Measurements from ENCODE around the gene FTSJ1. TPM values are rescaled to one million over a fixed set of nuclear protein-coding genes. Genes with fewer than 3 reads are reported as not detected.
A peak's percentile ranks its signal among the peaks of the same experiment; 100 is the strongest.

The FTSJ1 gene
- total and polyA plus RNA-seq, 2 donors from 2014 or later: 30.6 to 33.9 TPM

GRCh38 chrX:48467281-48467761 lies 8.7 kb upstream of the FTSJ1 start:
- intact Hi-C loops (cut with DNase I): no loop called here
- DNase-seq (peak in 2 of 5 donors; percentile 48 to 55), FAIRE-seq (no peak)
- no peaks in the 10 kb centered on the region for H3K36me3 ChIP-seq (ENCODE audit: control insufficient read depth in 2 of 3, insufficient read depth in 3 of 3, low read length in 3 of 3)
- no peaks in the 10 kb centered on the region for H3K4me1 ChIP-seq (ENCODE audit: control insufficient read depth in 2 of 3, insufficient read depth in 2 of 3, low read depth in 1 of 3, low read length in 3 of 3)
- H3K9me3 ChIP-seq (ENCODE audit: control insufficient read depth in 2 of 3, insufficient read depth in 1 of 3, low read length in 3 of 3): peaks cover 0 to 2% (median 0%) of the 10 kb centered on the region in 3 donors
- no peak overlapping the region for H3K9ac ChIP-seq (ENCODE audit: low read length in 3 of 3)
- no peak overlapping the region for H3K4me3 ChIP-seq (ENCODE audit: low read length in 3 of 3)
- TF ChIP-seq CTCF (IDR thresholded peaks at IDR 0.05; ENCODE audit: borderline replicate concordance, extremely low read depth, insufficient read depth): no peak
- no peaks in the 10 kb centered on the region for H3K27me3 ChIP-seq (ENCODE audit: control insufficient read depth, insufficient read depth, low read length)
- no peak overlapping the region for H3K27ac ChIP-seq (ENCODE audit: low read depth in 2 of 2, low read length in 2 of 2)

- Histone ChIP-seq H3K9me3 (ENCODE audit: control insufficient read depth in 2 of 3, insufficient read depth in 1 of 3, low read length in 3 of 3) (peaks cover 0 to 2% (median 0%) of the 10 kb centered on the region in 3 donors), H3K4me3 (ENCODE audit: low read length in 3 of 3) (peak overlapping the region in 1 of 3 donors; percentile 17), H3K27ac (ENCODE audit: low read depth in 2 of 2, low read length in 2 of 2) (no peak overlapping the region), H3K36me3 (ENCODE audit: control insufficient read depth in 2 of 3, insufficient read depth in 3 of 3, low read length in 3 of 3) (no peaks in the 10 kb centered on the region), H3K27me3 (ENCODE audit: control insufficient read depth, insufficient read depth, low read length) (no peaks in the 10 kb centered on the region), H3K4me1 (ENCODE audit: control insufficient read depth in 2 of 3, insufficient read depth in 2 of 3, low read depth in 1 of 3, low read length in 3 of 3) (no peaks in the 10 kb centered on the region), H3K9ac (ENCODE audit: low read length in 3 of 3) (no peak overlapping the region)
- no peak for TF ChIP-seq CTCF (IDR thresholded peaks at IDR 0.05; ENCODE audit: borderline replicate concordance, extremely low read depth, insufficient read depth)
- intact Hi-C loops (cut with DNase I): no loop called here
- DNase-seq (peak in 2 of 5 donors; percentile 9 to 69), FAIRE-seq (no peak)
Observed at GRCh38 chrX:48468247-48468671, 7.7 kb upstream of the FTSJ1 start.

- no peak for FAIRE-seq
- H3K36me3 ChIP-seq (ENCODE audit: control insufficient read depth in 2 of 3, insufficient read depth in 3 of 3, low read length in 3 of 3): no peaks in the 10 kb centered on the region
- peak in 3 of 5 donors; percentile 16 to 44 (median 23) for DNase-seq
- TF ChIP-seq CTCF (IDR thresholded peaks at IDR 0.05; ENCODE audit: borderline replicate concordance, extremely low read depth, insufficient read depth): no peak
- H3K27ac ChIP-seq (ENCODE audit: low read depth in 2 of 2, low read length in 2 of 2): no peak overlapping the region
- no peak overlapping the region for H3K9ac ChIP-seq (ENCODE audit: low read length in 3 of 3)
- H3K9me3 ChIP-seq (ENCODE audit: control insufficient read depth in 2 of 3, insufficient read depth in 1 of 3, low read length in 3 of 3): peaks cover 0 to 2% (median 0%) of the 10 kb centered on the region in 3 donors
- intact Hi-C loops (cut with DNase I): no loop called here
- H3K4me3 ChIP-seq (ENCODE audit: low read length in 3 of 3): peak overlapping the region in 1 of 3 donors; percentile 17
- H3K4me1 ChIP-seq (ENCODE audit: control insufficient read depth in 2 of 3, insufficient read depth in 2 of 3, low read depth in 1 of 3, low read length in 3 of 3): no peaks in the 10 kb centered on the region
- H3K27me3 ChIP-seq (ENCODE audit: control insufficient read depth, insufficient read depth, low read length): no peaks in the 10 kb centered on the region
Observed at GRCh38 chrX:48468693-48469691, 7.0 kb upstream of the FTSJ1 start.
